Medulla oblongata (tissue), 1 donor: ENCODE measurements around the gene NOD1.
"Not testable (repeated sequence)": the region's sequence is repeated elsewhere in the genome, so short reads cannot be mapped to it uniquely, and the experiment has no call there.

Source experiments
- DNase-seq: peaks from one replicate; pipeline ENCODE4 v3.0.0-alpha.2; 2015; ENCODE audit errors: extremely low spot score

NOD1 gene

GRCh38 chr7:30412782-30413504 is 65.6 kb downstream of the NOD1 start:
- DNase-seq = peak; percentile 93

GRCh38 chr7:30411897-30412296 is 66.7 kb downstream of the NOD1 start:
- DNase-seq = no peak

- DNase-seq = peak; percentile 70
Measured at GRCh38 chr7:30411173-30411572, 67.4 kb downstream of the NOD1 start.

- no peak for DNase-seq
Measured at GRCh38 chr7:30406664-30407425, 71.7 kb downstream of the NOD1 start.

GRCh38 chr7:30405179-30405578 is 73.4 kb downstream of the NOD1 start:
- DNase-seq = no peak

- no peak for DNase-seq
Measured at GRCh38 chr7:30403477-30403876, 75.1 kb downstream of the NOD1 start.

GRCh38 chr7:30396389-30396788 is 82.2 kb downstream of the NOD1 start:
- DNase-seq = no peak

- DNase-seq = no peak
Measured at GRCh38 chr7:30395676-30396075, 82.9 kb downstream of the NOD1 start.

GRCh38 chr7:30391806-30392205 is 86.8 kb downstream of the NOD1 start:
- no peak for DNase-seq

- peak; percentile 21 for DNase-seq
Measured at GRCh38 chr7:30390736-30391636, 87.6 kb downstream of the NOD1 start.

- no peak for DNase-seq
Measured at GRCh38 chr7:30389791-30390190, 88.8 kb downstream of the NOD1 start.

GRCh38 chr7:30382607-30383006 is 96.0 kb downstream of the NOD1 start:
- no peak for DNase-seq

GRCh38 chr7:30380824-30381223 is 97.8 kb downstream of the NOD1 start:
- not testable (repeated sequence) for DNase-seq

- DNase-seq = no peak
Measured at GRCh38 chr7:30380294-30380693, 98.3 kb downstream of the NOD1 start.

- DNase-seq = no peak
Measured at GRCh38 chr7:30379741-30380140, 98.8 kb downstream of the NOD1 start.

GRCh38 chr7:30379131-30379530 is 99.5 kb downstream of the NOD1 start:
- DNase-seq = no peak

GRCh38 chr7:30378275-30378674 is 100.3 kb downstream of the NOD1 start:
- no peak for DNase-seq
